ENCODE data around the gene UBE3B. TPM values are rescaled to one million over a fixed set of nuclear protein-coding genes. Genes with fewer than 3 reads are reported as not detected.

The UBE3B gene
- total RNA-seq, 2 donors from 2014 or later = 57.9 to 85.8 TPM

DNA sequence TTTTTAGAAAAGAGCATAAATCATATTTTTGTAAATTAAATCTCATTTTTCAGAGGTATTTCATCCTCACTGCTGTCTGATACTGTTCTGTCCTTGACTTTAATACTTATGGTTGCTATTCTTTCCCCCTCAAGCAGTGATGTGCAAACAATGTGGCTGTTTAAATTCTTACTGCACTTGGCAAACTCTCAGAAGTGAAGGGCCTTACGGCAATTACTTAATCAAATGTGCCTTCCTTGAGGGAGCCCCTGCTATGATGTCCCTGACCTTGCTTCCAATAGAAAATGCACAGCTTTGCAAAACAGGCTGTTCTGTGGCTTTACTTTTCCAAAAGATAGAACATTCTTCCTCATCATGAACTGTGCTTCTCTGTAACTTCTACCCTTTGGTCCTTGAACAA, 35.2 kb downstream of the UBE3B start:
- no peak for DNase-seq (ENCODE audit: low spot score)
- H3K36me3 ChIP-seq = peaks cover 4% of the 10 kb centered on the region in 2 donors

DNA sequence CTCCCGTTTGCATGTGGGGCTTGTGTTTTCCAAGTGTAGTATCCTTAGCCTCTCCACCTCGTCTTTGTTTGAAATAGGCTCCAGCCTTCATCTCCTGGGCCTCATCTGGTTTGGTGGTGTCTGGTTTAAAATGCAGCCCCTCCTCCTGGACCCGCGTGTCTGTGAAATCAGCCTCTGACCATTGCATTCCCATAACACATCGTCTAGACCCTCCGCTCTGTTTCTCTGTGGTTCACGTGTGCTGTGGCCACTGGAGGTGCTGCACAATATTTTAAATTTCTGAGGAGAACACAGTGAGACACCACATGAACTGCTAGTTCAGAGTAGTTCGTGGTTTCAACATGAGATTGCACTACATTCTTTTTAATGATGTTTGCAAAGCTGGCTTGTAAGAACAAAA, 35.6 kb downstream of the UBE3B start:
- peaks cover 0 to 4% of the 10 kb centered on the region in 2 donors for H3K36me3 ChIP-seq
- intact Hi-C loops (cut with DNase I) = no loop called here
- 51% methylated on average over 8 of the region's 8 CpGs for WGBS

More for the DNA sequence above, 35.2 kb downstream of the UBE3B start:
- Histone ChIP-seq H3K27me3 (replicated peaks; ENCODE audit: insufficient read depth) (no peaks in the 10 kb centered on the region), H3K27ac (no peak overlapping the region), H3K4me3 (no peak overlapping the region), H3K4me1 (replicated peaks) (no peaks in the 10 kb centered on the region), H3K9me3 (no peaks in the 10 kb centered on the region)
- WGBS = 50% methylated on average over 1 of the region's 1 CpG
- no peak for TF ChIP-seq POLR2AphosphoS5 (IDR thresholded peaks at IDR 0.05)
- TF ChIP-seq, protein P1, sequence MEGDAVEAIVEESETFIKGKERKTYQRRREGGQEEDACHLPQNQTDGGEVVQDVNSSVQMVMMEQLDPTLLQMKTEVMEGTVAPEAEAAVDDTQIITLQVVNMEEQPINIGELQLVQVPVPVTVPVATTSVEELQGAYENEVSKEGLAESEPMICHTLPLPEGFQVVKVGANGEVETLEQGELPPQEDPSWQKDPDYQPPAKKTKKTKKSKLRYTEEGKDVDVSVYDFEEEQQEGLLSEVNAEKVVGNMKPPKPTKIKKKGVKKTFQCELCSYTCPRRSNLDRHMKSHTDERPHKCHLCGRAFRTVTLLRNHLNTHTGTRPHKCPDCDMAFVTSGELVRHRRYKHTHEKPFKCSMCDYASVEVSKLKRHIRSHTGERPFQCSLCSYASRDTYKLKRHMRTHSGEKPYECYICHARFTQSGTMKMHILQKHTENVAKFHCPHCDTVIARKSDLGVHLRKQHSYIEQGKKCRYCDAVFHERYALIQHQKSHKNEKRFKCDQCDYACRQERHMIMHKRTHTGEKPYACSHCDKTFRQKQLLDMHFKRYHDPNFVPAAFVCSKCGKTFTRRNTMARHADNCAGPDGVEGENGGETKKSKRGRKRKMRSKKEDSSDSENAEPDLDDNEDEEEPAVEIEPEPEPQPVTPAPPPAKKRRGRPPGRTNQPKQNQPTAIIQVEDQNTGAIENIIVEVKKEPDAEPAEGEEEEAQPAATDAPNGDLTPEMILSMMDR (IDR thresholded peaks at IDR 0.05) = no peak
- no peak for TF ChIP-seq POLR2A (IDR thresholded peaks at IDR 0.05)
- intact Hi-C loops (cut with DNase I) = no loop called here

DNA sequence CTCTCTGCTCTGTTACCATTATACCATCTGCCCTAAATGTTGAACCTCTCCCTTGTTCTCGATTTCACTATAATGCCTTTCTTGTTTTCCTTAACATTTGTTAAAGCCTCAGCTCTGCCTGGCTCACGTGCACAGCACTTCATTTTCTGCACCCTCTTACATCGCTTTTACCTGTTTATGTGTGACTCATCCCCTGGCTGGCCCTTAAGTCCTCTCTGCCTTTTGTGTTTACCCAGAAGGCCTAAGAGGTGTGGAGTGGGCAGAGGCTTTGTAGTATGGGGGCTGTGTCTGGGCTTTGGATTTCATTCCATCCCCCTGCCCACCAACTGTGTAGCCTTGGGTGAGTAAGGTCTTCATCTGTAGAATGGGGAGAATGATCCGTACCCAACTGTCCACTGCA, 36.5 kb downstream of the UBE3B start:
- Histone ChIP-seq H3K4me1 (replicated peaks) (no peaks in the 10 kb centered on the region), H3K4me3 (no peak overlapping the region), H3K27me3 (replicated peaks; ENCODE audit: insufficient read depth) (no peaks in the 10 kb centered on the region), H3K36me3 (peaks cover 0 to 4% of the 10 kb centered on the region in 2 donors), H3K27ac (no peak overlapping the region), H3K9me3 (no peaks in the 10 kb centered on the region)
- no peak for DNase-seq (ENCODE audit: low spot score)
- 80% methylated on average over 4 of the region's 4 CpGs for WGBS
- intact Hi-C loops (cut with DNase I) = no loop called here
- TF ChIP-seq POLR2A (IDR thresholded peaks at IDR 0.05) (no peak), POLR2AphosphoS5 (IDR thresholded peaks at IDR 0.05) (no peak)
- TF ChIP-seq, protein P1 (IDR thresholded peaks at IDR 0.05) = no peak

More for the DNA sequence above, 35.6 kb downstream of the UBE3B start:
- Histone ChIP-seq H3K4me3 (no peak overlapping the region), H3K4me1 (replicated peaks) (no peaks in the 10 kb centered on the region), H3K27me3 (replicated peaks; ENCODE audit: insufficient read depth) (no peaks in the 10 kb centered on the region), H3K27ac (no peak overlapping the region), H3K9me3 (no peaks in the 10 kb centered on the region)
- TF ChIP-seq, protein P1 (IDR thresholded peaks at IDR 0.05) = no peak
- TF ChIP-seq POLR2A (IDR thresholded peaks at IDR 0.05) (no peak), POLR2AphosphoS5 (IDR thresholded peaks at IDR 0.05) (no peak)
- DNase-seq (ENCODE audit: low spot score) = no peak

DNA sequence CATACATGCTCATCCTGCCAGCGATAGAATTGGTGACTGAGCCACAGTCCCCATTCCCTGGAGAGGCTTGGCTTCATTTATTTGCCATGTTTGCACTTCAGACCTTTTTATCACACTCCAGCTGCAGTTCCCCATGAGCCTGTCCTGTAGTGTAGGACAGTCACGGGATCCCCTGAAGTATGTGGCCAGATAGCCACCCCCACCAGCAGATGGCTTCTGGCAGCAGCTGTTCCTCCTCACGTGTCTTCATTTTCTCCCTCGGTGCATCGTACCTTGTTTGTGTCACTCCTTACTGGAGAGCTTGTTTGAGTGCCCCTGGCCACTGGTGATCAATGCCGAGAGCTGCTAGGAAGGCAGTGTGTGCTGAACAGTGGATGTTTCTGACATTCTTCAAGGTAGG, 40.2 kb downstream of the UBE3B start:
- Histone ChIP-seq H3K4me3 (no peak overlapping the region), H3K4me1 (replicated peaks) (no peaks in the 10 kb centered on the region), H3K9me3 (no peaks in the 10 kb centered on the region), H3K27me3 (replicated peaks; ENCODE audit: insufficient read depth) (no peaks in the 10 kb centered on the region), H3K27ac (no peak overlapping the region), H3K36me3 (peaks cover 0 to 6% of the 10 kb centered on the region in 2 donors)
- WGBS = 71% methylated on average over 6 of the region's 6 CpGs
- no peak for DNase-seq (ENCODE audit: low spot score)
- TF ChIP-seq, protein P1 (IDR thresholded peaks at IDR 0.05) = no peak
- TF ChIP-seq POLR2A (IDR thresholded peaks at IDR 0.05) = no peak
- TF ChIP-seq POLR2AphosphoS5 (IDR thresholded peaks at IDR 0.05) = no peak
- intact Hi-C loops (cut with DNase I) = loop anchor here (5.0 kb wide), 1 partner anchor 260 kb away; no protein-coding TSS in a partner anchor

All from prostate gland (tissue), 2 donors.